IPS DF 19.7 (cell line): ENCODE measurements around the gene SLC25A43.

Experiments used
- DNase-seq: peaks from one replicate; pipeline ENCODE4 v3.0.0-alpha.2; 2013; ENCODE audit warnings: low read depth, low spot score

Gene SLC25A43

GRCh38 chrX:119495734-119496726, 96.9 kb downstream of the SLC25A43 start:
- no peak for DNase-seq

- DNase-seq, result no peak
These were observed 98.0 kb downstream of the SLC25A43 start for GRCh38 chrX:119497185-119497584.

GRCh38 chrX:119500061-119500800, 101.1 kb downstream of the SLC25A43 start:
- DNase-seq, result no peak

GRCh38 chrX:119501511-119502148, 102.5 kb downstream of the SLC25A43 start:
- no peak for DNase-seq

GRCh38 chrX:119502727-119503483, 103.8 kb downstream of the SLC25A43 start:
- DNase-seq, result no peak

- DNase-seq, result no peak
These were observed 104.3 kb downstream of the SLC25A43 start for GRCh38 chrX:119503484-119503861.
